Glutamatergic neuron (in vitro differentiated cells): ENCODE data around the gene CCHCR1. TPM values are rescaled to one million over a fixed set of nuclear protein-coding genes. Genes with fewer than 3 reads are reported as not detected.

Source experiments
- DNase-seq: peaks from one replicate; pipeline ENCODE4 v3.0.0; 2022
- H3K27ac Mint-ChIP-seq: one replicate; pipeline ENCODE4 v1.8.0; 2020; ENCODE audit warnings: mild to moderate bottlenecking, mixed read lengths, inconsistent platforms; ENCODE audit not compliant: unreplicated experiment
- H3K27me3 Mint-ChIP-seq: one replicate; pipeline ENCODE4 v1.8.0; 2020; ENCODE audit warnings: mild to moderate bottlenecking, moderate library complexity, mixed read lengths, inconsistent platforms; ENCODE audit not compliant: unreplicated experiment
- H3K36me3 Mint-ChIP-seq: one replicate; pipeline ENCODE4 v1.8.0; 2020; ENCODE audit warnings: mild to moderate bottlenecking, mixed read lengths, inconsistent platforms; ENCODE audit not compliant: unreplicated experiment
- H3K4me1 Mint-ChIP-seq: one replicate; pipeline ENCODE4 v1.8.0; 2020; ENCODE audit warnings: mild to moderate bottlenecking, low read depth, mixed read lengths, inconsistent platforms; ENCODE audit not compliant: unreplicated experiment
- H3K4me3 Mint-ChIP-seq: one replicate; pipeline ENCODE4 v1.8.0; 2020; ENCODE audit warnings: mild to moderate bottlenecking, mixed read lengths, inconsistent platforms; ENCODE audit not compliant: unreplicated experiment
- H3K9me3 Mint-ChIP-seq: one replicate; pipeline ENCODE4 v1.8.0; 2020; ENCODE audit warnings: mild to moderate bottlenecking, moderate library complexity, mixed read lengths, inconsistent platforms; ENCODE audit not compliant: unreplicated experiment
- long read RNA-seq: library from polyadenylated mRNA; unstranded; transcript quantifications from one replicate; pipeline ENCODE4 v2.0.0, GENCODE V29; 2020; ENCODE audit not compliant: unreplicated experiment
- total RNA-seq: library from RNA; stranded (reverse); fragmentation: NEBNext Ultra II Directional; extraction: Animal tissue kit (Norgen Biotek cat#: 25700); gene quantifications from one replicate; pipeline ENCODE4 v1.2.1, GENCODE V29; 2021; ENCODE audit not compliant: unreplicated experiment
- TF ChIP-seq, protein P1 (sequence below): fragments of 200-600 bp; sonication (generic); IDR thresholded peaks from one replicate; pipeline ENCODE4 v1.5.0; 2021; ENCODE audit not compliant: partially characterized antibody, unreplicated experiment

Gene CCHCR1, protein sequence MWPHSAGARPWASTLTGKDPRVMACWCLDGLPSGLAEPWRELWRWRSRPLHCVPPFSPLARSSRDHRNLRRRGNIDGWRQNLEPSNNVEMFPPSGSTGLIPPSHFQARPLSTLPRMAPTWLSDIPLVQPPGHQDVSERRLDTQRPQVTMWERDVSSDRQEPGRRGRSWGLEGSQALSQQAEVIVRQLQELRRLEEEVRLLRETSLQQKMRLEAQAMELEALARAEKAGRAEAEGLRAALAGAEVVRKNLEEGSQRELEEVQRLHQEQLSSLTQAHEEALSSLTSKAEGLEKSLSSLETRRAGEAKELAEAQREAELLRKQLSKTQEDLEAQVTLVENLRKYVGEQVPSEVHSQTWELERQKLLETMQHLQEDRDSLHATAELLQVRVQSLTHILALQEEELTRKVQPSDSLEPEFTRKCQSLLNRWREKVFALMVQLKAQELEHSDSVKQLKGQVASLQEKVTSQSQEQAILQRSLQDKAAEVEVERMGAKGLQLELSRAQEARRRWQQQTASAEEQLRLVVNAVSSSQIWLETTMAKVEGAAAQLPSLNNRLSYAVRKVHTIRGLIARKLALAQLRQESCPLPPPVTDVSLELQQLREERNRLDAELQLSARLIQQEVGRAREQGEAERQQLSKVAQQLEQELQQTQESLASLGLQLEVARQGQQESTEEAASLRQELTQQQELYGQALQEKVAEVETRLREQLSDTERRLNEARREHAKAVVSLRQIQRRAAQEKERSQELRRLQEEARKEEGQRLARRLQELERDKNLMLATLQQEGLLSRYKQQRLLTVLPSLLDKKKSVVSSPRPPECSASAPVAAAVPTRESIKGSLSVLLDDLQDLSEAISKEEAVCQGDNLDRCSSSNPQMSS
- 28.7 TPM for total RNA-seq
- long read RNA-seq, partial matches to known transcripts = 3 of 7 reads
- long read RNA-seq, other reads (novel, unspliced or antisense) = 4 of 7 reads

DNA sequence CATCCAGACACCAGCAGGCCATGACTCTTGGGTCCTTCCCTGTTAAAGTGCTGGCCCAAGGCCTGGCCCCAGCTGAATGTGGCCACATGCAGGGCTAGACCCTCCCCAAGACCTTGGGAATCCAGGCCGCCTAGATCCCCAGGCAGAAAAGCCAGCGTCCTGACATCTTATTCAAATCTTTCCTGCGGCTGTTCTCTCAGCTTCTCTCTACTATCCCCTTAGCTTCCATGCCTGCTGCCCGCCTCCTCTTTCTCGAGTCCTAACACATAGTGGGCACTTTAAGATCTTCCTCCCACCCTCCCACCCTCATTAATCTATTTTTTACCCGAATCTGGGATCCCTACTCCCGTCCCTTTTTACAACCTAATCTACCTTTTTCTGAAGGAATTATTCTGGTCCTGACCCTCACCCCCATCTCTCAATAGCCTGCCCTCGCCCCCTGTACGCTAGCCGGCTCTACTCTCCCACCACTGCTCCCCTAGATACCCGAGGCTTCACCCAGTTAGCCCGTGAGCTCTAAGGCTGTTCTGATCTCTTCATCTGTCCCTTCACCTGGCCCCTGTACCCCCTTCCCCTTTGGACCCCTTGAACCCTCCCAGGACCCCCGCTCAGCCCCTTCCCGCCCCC, at the start of gene CCHCR1:
Gene CCHCR1 (minus strand): TSS at position 290 of the 627 bp plus-strand sequence. CDS start 202 bp downstream, at position 88.
- Mint-ChIP-seq H3K36me3 (no peaks in the 10 kb centered on the region), H3K4me3 (peak within 1 kb of the TSS; percentile 93), H3K4me1 (peaks cover 3% of the 10 kb centered on the region), H3K27ac (peak within 1 kb of the TSS; percentile 48), H3K9me3 (peaks cover 2% of the 10 kb centered on the region), H3K27me3 (no peaks in the 10 kb centered on the region)
- no peak for DNase-seq
- TF ChIP-seq, protein P1, sequence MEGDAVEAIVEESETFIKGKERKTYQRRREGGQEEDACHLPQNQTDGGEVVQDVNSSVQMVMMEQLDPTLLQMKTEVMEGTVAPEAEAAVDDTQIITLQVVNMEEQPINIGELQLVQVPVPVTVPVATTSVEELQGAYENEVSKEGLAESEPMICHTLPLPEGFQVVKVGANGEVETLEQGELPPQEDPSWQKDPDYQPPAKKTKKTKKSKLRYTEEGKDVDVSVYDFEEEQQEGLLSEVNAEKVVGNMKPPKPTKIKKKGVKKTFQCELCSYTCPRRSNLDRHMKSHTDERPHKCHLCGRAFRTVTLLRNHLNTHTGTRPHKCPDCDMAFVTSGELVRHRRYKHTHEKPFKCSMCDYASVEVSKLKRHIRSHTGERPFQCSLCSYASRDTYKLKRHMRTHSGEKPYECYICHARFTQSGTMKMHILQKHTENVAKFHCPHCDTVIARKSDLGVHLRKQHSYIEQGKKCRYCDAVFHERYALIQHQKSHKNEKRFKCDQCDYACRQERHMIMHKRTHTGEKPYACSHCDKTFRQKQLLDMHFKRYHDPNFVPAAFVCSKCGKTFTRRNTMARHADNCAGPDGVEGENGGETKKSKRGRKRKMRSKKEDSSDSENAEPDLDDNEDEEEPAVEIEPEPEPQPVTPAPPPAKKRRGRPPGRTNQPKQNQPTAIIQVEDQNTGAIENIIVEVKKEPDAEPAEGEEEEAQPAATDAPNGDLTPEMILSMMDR = no peak

DNA sequence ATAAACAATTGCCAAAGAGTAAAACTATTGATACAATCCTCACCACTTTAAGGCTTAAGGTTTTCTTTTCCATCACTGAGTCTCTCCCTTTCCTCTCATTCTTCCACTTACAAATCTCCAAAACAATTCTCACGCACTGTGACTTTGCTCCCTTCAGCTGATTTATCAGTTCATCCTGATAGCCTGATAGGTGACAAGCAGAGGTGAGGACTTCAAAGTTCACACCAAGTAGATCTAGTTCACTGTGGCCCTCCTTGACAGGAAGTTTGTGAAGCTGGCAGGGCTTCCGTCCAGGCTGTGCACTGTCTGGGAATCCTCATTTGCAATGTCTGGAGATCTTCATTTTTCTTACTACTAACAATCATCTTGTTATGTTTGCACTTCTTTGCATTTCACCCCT, 48.0 kb upstream of the CCHCR1 start:
- no peaks in the 10 kb centered on the region for H3K9me3 Mint-ChIP-seq

DNA sequence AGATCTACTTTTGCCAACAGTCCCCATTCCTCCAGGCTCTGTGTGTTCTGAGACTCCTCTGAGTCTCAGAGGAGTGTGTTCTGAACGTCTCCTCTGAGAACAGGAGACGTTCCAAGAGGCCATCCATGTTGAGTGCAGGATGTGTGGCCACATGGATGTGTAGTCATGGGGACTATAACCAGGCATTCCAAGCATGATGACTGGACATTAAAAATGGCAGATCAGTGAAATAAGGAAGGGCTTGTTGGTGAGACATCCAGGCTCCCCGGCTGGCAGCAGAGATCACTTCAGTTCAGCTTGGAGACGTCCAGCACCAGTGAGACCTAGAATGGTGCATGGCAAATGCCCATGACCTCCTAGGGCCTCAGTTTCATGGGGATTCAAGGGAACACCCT, 47.1 kb upstream of the CCHCR1 start:
- TF ChIP-seq, protein P1 = no peak
- H3K36me3 Mint-ChIP-seq = no peaks in the 10 kb centered on the region
- no peak overlapping the region for H3K27ac Mint-ChIP-seq
- H3K4me3 Mint-ChIP-seq = no peak overlapping the region
- no peaks in the 10 kb centered on the region for H3K27me3 Mint-ChIP-seq
- DNase-seq = no peak
- H3K4me1 Mint-ChIP-seq = no peaks in the 10 kb centered on the region
- H3K9me3 Mint-ChIP-seq = no peaks in the 10 kb centered on the region

More for the DNA sequence above, 48.0 kb upstream of the CCHCR1 start:
- TF ChIP-seq, protein P1 = no peak
- no peaks in the 10 kb centered on the region for H3K36me3 Mint-ChIP-seq
- H3K27ac Mint-ChIP-seq = no peak overlapping the region
- no peaks in the 10 kb centered on the region for H3K4me1 Mint-ChIP-seq
- H3K4me3 Mint-ChIP-seq = no peak overlapping the region
- DNase-seq = no peak
- H3K27me3 Mint-ChIP-seq = no peaks in the 10 kb centered on the region

DNA sequence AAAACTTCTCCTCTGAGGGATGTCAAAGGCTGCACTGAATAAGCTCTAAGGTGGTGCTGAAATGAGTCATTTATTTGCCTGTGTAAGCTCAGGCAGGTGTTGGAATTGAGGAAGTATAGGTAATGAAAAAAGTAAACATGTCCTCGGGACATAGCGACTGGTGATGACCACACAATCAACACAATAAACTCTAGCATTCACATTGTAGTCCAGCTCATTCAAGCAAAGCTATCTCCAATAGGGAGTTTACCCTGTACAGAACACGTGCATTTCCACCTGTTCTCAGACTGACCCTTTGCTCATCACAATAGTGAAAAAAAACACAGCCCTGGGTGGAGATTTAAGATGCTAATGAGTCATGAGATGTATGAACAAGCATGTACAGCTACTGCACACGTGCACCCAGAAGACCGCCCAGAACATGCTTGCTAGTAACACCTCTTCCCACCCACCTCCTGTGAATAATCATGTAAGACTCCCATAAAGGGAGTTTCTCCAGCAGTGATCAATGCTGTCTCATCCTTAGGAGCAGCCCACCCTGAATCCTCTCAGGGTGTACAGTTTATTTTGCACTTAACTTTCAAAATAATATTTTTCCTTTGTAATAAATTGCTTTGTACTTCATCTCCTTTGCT, 45.9 kb upstream of the CCHCR1 start:
- TF ChIP-seq, protein P1 = no peak
- no peaks in the 10 kb centered on the region for H3K36me3 Mint-ChIP-seq
- H3K4me3 Mint-ChIP-seq = no peak overlapping the region
- H3K9me3 Mint-ChIP-seq = no peaks in the 10 kb centered on the region
- DNase-seq = no peak
- no peaks in the 10 kb centered on the region for H3K4me1 Mint-ChIP-seq
- no peaks in the 10 kb centered on the region for H3K27me3 Mint-ChIP-seq
- H3K27ac Mint-ChIP-seq = no peak overlapping the region
